ENCODE data around the gene POU5F1.

- TF ChIP-seq, protein P1, sequence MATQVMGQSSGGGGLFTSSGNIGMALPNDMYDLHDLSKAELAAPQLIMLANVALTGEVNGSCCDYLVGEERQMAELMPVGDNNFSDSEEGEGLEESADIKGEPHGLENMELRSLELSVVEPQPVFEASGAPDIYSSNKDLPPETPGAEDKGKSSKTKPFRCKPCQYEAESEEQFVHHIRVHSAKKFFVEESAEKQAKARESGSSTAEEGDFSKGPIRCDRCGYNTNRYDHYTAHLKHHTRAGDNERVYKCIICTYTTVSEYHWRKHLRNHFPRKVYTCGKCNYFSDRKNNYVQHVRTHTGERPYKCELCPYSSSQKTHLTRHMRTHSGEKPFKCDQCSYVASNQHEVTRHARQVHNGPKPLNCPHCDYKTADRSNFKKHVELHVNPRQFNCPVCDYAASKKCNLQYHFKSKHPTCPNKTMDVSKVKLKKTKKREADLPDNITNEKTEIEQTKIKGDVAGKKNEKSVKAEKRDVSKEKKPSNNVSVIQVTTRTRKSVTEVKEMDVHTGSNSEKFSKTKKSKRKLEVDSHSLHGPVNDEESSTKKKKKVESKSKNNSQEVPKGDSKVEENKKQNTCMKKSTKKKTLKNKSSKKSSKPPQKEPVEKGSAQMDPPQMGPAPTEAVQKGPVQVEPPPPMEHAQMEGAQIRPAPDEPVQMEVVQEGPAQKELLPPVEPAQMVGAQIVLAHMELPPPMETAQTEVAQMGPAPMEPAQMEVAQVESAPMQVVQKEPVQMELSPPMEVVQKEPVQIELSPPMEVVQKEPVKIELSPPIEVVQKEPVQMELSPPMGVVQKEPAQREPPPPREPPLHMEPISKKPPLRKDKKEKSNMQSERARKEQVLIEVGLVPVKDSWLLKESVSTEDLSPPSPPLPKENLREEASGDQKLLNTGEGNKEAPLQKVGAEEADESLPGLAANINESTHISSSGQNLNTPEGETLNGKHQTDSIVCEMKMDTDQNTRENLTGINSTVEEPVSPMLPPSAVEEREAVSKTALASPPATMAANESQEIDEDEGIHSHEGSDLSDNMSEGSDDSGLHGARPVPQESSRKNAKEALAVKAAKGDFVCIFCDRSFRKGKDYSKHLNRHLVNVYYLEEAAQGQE (IDR thresholded peaks at IDR 0.05; ENCODE audit: insufficient read depth in 1 of 2, low read depth in 2 of 2, low read length in 2 of 2): no peak
- TF ChIP-seq POLR2AphosphoS5 (IDR thresholded peaks at IDR 0.05; ENCODE audit: low read depth, low read length) (no peak), SIN3A (IDR thresholded peaks at IDR 0.05; ENCODE audit: borderline replicate concordance, insufficient read depth, low read length) (0 out of 2 replicates have a peak, but pooled peaks have one; percentile 8), TAF1 (IDR thresholded peaks at IDR 0.05; ENCODE audit: borderline replicate concordance, insufficient read depth, low read length) (no peak), FOXP2 (optimal IDR thresholded peaks at IDR 0.05; ENCODE audit: borderline replicate concordance, extremely low read depth, extremely low read length, insufficient read depth) (no peak)
Observed at GRCh38 chr6:31114541-31114878, 56.0 kb downstream of the POU5F1 start, which contains the start of gene PSORS1C1.
